ENCODE data around the gene TBC1D22A. TPM values are rescaled to one million over a fixed set of nuclear protein-coding genes. Genes with fewer than 3 reads are reported as not detected.

Gene TBC1D22A
- total RNA-seq, 3 donors from 2014 or later: 35.6 to 51.9 (median 41.8) TPM

- no peak for TF ChIP-seq CTCF (IDR thresholded peaks at IDR 0.05)
- no peak for ATAC-seq
- H3K36me3 ChIP-seq (ENCODE audit: low read depth): no peaks in the 10 kb centered on the region
Measured at GRCh38 chr22:46966495-46966845, 204.0 kb downstream of the TBC1D22A start.

GRCh38 chr22:46966846-46967245, 204.4 kb downstream of the TBC1D22A start:
- H3K36me3 ChIP-seq (ENCODE audit: low read depth): no peaks in the 10 kb centered on the region
- no peak for TF ChIP-seq CTCF (IDR thresholded peaks at IDR 0.05)
- no peak for DNase-seq

More at GRCh38 chr22:46966495-46966845, 204.0 kb downstream of the TBC1D22A start:
- no peaks in the 10 kb centered on the region for H3K9me3 ChIP-seq
- intact Hi-C loops (cut with DNase I, micrococcal nuclease): no loop called here
- DNase-seq: no peak
- no peak overlapping the region for H3K4me3 ChIP-seq
- no peaks in the 10 kb centered on the region for H3K4me1 ChIP-seq (ENCODE audit: low read depth)

GRCh38 chr22:46967445-46968358, 205.3 kb downstream of the TBC1D22A start:
- no peak overlapping the region for H3K4me3 ChIP-seq
- DNase-seq (no peak), ATAC-seq (no peak)
- intact Hi-C loops (cut with DNase I, micrococcal nuclease): no loop called here
- no peaks in the 10 kb centered on the region for H3K36me3 ChIP-seq (ENCODE audit: low read depth)
- TF ChIP-seq CTCF (IDR thresholded peaks at IDR 0.05): no peak
- no peaks in the 10 kb centered on the region for H3K9me3 ChIP-seq
- no peaks in the 10 kb centered on the region for H3K4me1 ChIP-seq (ENCODE audit: low read depth)

More at GRCh38 chr22:46966846-46967245, 204.4 kb downstream of the TBC1D22A start:
- H3K4me1 ChIP-seq (ENCODE audit: low read depth): no peaks in the 10 kb centered on the region
- ATAC-seq: no peak
- no peak overlapping the region for H3K4me3 ChIP-seq
- intact Hi-C loops (cut with DNase I, micrococcal nuclease): no loop called here
- H3K9me3 ChIP-seq: no peaks in the 10 kb centered on the region

GRCh38 chr22:46968359-46968740, 205.9 kb downstream of the TBC1D22A start:
- intact Hi-C loops (cut with DNase I, micrococcal nuclease): no loop called here
- no peak for TF ChIP-seq CTCF (IDR thresholded peaks at IDR 0.05)
- H3K36me3 ChIP-seq (ENCODE audit: low read depth): no peaks in the 10 kb centered on the region
- ATAC-seq: no peak
- no peak overlapping the region for H3K4me3 ChIP-seq
- H3K9me3 ChIP-seq: no peaks in the 10 kb centered on the region
- no peaks in the 10 kb centered on the region for H3K4me1 ChIP-seq (ENCODE audit: low read depth)
- DNase-seq: no peak

- ATAC-seq (no peak), DNase-seq (no peak)
- Histone ChIP-seq H3K36me3 (ENCODE audit: low read depth) (no peaks in the 10 kb centered on the region), H3K9me3 (no peaks in the 10 kb centered on the region), H3K4me1 (ENCODE audit: low read depth) (no peaks in the 10 kb centered on the region), H3K4me3 (no peak overlapping the region)
- intact Hi-C loops (cut with DNase I, micrococcal nuclease): no loop called here
- TF ChIP-seq CTCF (IDR thresholded peaks at IDR 0.05): no peak
Measured at GRCh38 chr22:46968848-46969247, 206.4 kb downstream of the TBC1D22A start.
